HG03108 (cell line): ENCODE results near the gene SUPV3L1.

ENCODE experiments used
- ATAC-seq: cut with Tn5 transposase; IDR thresholded peaks from one replicate; pipeline ENCODE4 v1.9.1; 2021; ENCODE audit warnings: moderate library complexity; ENCODE audit not compliant: unreplicated experiment

The SUPV3L1 gene

GRCh38 chr10:69253171-69253570 lies 73.1 kb downstream of the SUPV3L1 start:
- no peak for ATAC-seq

- no peak for ATAC-seq
These were observed 74.8 kb downstream of the SUPV3L1 start for GRCh38 chr10:69254877-69255276.
